Endothelial cell of hepatic sinusoid (primary cell): ENCODE results near the gene SEC22C.

Source experiments
- in situ Hi-C: cut with HindIII; loops from 2 replicates; pipeline ENCODE4 v1.10.0; 2017; ENCODE audit warnings: low sequenced_read_pairs

The SEC22C gene

DNA sequence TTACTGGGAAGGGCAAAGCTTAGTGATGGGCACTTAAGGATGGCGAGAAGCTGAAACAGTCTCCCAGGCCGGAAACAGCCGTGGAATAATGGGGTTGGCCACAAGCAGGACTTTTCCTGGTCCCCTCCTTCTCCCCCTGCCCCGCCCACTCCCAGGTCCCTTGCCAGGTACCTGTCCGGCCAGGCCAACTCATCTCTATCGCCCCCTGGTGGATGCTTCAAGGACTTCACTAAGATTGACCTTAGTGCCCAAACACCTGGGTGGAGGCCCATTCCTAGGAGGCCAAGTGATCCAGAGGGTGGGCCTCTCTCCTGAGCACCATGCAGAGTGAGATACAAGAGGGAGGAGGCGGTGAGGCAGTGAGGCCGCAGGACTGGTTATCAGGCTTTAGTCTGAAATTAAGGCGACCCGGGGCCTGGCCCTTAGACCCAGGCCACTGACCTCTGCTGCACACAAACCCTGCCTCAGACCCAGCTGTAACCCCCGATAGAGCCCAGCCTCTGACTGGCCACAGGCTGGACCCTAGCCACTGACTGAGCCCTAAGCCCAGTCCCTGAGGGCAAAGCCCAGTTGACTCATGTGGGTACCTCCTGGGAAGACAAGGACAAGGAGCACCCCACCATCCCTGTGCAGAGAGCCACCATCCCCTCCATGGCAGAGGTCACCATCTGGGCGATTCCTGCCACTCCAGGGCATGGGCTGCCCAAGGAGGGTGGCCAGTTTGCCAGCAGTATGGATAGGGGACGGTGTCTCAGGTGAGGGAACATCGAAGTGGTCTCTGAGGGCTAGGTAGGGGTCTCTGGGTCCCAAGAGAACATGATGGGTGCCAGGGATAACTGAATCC is 41.7 kb downstream of the SEC22C start:
- in situ Hi-C loops, result no loop called here

DNA sequence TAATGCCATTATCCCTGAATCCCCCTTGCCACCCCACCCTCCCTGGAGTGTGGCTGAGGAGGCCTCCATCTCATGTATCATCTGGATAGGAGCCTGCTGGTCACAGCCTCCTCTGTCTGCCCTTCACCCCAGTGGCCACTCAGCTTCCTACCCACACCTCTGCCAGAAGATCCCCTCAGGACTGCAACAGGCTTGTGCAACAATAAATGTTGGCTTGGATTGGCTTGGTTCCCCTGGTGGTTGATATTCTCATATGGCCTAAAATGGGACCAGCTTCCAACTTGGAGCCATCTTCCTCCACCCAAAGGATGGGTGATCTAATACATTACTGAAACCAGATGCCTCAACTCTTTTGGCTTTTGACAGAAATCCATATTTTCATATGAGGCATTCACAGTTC is 44.4 kb downstream of the SEC22C start:
- in situ Hi-C loops, result no loop called here

DNA sequence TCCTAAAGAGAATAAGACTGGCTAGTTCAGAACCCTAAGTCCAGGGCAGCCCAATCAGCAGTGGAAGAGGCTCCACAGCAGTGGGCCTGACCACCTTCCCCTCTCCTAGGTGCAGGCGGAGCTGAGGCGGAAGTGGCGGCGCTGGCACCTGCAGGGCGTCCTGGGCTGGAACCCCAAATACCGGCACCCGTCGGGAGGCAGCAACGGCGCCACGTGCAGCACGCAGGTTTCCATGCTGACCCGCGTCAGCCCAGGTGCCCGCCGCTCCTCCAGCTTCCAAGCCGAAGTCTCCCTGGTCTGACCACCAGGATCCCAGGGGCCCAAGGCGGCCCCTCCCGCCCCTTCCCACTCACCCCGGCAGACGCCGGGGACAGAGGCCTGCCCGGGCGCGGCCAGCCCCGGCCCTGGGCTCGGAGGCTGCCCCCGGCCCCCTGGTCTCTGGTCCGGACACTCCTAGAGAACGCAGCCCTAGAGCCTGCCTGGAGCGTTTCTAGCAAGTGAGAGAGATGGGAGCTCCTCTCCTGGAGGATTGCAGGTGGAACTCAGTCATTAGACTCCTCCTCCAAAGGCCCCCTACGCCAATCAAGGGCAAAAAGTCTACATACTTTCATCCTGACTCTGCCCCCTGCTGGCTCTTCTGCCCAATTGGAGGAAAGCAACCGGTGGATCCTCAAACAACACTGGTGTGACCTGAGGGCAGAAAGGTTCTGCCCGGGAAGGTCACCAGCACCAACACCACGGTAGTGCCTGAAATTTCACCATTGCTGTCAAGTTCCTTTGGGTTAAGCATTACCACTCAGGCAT is 45.6 kb downstream of the SEC22C start:
- in situ Hi-C loops, result no loop called here

DNA sequence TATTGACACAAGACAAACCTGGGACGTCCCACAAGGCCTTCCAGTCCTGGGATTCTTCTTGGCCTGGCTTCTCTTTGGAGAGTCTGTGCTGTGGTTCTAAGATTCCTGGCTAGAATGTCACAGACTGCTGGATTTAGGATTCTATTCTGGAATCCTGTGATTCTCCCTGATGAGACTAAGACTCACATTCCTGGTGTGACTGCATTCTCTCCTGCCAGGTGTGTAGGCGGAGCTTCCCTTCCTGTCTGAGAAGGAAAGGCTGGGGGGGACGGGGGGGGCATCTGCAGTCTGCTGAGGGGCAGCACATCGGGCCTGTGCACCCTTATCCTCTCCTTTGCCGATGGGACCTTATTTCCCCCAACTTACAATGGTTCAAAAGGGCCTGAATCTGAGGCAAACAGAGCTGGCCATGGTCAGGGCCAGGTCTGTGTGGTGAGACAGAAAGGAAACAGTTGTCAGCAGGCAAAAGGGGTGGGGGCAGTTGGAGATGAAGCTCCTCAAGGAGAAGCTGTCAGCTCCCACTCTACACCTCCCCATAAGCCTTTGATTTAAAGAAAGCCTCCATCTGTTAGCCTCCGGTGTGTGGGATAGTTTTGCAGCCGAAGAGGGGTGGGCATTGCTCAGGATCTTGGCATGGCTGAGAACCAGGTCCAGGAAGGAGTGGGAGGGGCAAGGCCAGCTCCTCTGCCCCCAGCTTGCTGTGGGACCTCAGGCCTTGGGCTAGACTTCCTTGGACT is 48.4 kb downstream of the SEC22C start:
- in situ Hi-C loops, result no loop called here

DNA sequence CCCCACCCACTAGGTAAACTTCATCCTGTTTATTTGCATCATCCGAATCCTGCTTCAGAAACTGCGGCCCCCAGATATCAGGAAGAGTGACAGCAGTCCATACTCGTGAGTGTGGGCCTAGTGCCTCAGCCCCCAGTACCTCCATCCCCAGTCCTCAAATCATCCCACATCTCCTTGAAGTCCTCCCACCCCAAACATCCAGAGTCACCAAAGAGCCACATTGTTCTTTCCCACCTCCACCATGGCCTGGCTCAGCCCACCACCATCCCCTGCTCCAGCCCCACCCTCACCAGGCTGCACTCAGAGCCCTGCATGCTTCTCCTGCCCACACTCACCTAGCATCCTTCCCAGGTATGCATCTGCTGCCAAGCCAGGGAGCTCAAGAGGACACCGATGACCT is 49.5 kb downstream of the SEC22C start:
- in situ Hi-C loops, result no loop called here

DNA sequence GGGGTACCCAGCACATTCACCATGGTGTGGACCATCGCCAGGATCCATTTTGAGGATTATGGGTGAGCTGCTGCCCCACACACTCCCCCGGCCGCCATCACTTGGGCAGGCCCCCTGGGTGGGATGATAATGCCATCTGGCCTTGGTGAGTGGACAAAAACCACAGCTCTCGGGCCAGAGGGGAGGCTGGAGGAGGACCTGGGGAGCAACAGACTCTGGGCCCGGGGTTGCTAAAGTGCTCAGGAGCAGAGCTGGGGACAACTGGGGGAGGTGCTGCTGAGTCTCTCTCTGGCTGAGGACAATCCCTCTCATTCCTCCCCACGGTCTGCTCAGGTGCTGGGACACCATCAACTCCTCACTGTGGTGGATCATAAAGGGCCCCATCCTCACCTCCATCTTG is 50.3 kb downstream of the SEC22C start:
- in situ Hi-C loops, result no loop called here

DNA sequence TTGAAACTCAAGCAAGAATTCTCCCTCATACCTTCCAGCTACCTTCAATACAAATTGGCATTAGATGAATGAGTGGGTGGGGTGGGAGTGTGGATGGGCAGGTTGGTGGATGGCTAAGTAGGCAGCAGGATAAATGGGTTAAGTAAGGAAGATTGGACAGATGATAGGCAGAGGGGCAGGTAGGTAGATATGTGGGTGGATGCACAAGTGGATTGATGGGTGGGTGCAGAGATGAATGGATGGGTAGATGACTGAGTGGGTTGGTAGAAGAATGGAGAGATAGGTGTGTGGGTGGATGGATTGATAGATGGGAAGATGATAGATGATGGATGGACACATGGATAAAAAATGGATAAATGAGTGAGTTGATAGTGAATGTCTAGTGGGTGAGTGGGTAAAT is 51.7 kb downstream of the SEC22C start:
- in situ Hi-C loops, result no loop called here

DNA sequence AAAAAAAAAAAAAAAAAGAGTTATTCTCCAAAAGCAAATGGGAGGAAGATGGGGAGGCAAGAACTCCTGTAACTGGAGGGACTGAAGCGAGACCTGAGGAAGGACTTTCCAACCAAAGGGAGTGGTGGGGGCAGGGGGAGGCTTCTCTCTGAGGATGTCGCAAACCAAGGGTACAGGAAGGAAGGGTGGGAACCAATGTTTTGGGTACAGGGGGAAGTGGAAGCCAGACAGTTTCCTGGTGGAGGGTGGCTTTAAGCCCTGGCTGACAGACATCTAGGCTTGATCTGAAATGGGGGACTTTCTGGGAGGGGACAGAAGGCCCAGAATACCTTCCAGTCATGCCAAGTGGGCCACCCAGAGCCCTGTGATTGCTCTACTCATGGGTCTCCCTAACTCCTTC is 52.3 kb downstream of the SEC22C start:
- in situ Hi-C loops, result no loop called here

DNA sequence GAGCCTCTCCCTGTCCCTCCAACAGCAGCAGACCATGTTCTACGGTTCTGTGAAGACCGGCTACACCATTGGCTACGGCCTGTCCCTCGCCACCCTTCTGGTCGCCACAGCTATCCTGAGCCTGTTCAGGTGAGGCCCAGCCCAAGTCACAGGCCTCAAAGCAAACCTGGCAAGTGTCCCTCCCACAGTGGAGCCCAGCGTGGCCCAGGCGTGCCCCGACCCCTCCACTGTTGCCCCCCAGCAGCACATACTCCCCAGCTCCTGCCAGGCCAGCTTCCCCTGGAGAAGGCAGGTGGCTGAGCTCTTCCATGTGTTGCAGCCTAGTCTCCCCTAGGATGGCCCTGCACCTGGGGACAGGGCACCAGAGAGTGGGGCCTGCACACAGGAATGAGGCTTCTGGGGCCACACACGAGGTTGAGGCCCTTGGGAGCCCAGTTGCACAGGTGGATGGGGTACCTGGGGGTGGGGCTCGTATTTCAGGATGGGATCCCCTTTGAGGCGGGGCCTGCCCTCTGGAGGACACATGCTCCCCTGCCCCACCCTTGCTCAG is 54.3 kb downstream of the SEC22C start:
- in situ Hi-C loops, result no loop called here

DNA sequence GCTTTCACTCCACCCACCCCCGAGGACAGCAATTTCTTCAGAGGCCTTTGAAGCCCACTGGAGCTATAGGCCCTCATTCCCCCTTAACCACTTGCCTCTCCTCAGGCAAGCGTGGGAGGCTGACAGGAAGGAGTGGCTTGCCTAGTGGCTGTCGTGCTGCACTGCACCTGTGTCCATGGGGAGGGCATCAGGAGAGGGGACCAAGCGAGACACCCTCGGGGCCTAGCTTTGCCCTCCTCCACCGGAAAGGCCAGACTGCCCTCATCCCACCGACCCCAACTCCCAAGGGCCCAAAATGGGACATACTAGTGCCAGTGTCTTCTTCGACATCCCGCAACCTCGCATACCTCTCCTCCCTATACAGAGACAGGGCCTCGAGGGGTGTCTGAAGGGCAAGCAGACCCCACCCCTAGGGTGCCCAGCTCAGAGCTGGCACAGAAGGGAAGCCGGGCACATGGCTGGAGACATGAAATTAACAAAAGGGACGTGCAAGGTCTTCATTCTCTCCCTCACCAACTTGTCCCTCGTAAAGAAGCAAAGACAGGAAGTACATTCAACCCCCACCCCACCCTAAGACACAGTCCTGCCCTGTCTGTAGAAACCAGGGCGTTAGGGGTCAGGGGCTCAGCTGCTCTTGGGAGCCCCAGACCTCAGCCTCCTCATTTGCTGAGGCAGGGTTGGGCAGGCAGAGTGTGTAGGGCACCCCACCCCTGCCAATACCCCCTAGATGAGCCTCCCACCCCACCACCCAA is 55.0 kb downstream of the SEC22C start:
- in situ Hi-C loops, result no loop called here

DNA sequence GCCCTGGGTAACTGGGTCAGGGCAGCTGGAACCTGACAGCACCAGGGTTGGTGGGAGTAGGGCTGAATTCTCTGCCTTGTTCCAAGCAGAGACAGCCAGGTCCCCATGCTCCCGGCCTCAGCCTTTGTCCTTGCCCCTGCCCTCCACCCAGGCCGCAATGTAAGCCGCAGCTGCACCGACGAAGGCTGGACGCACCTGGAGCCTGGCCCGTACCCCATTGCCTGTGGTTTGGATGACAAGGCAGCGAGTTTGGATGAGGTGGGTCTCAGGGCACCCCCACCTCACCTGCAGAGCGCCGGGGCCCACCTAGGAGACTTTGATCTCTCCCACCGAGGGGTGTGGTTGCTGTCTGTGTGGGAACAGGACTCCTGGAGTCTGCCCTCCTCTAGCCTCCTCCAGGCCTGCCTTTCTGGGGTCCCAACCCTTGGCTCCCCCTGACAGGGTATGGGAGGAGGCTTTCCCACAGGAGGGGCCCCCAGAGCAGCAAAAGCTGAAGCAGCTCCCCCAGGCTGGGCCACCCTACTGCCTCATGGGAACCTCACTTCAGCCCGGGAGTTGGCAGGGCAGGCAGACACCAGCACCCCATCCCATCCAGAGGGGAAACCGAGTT is 55.9 kb downstream of the SEC22C start:
- in situ Hi-C loops, result no loop called here

DNA sequence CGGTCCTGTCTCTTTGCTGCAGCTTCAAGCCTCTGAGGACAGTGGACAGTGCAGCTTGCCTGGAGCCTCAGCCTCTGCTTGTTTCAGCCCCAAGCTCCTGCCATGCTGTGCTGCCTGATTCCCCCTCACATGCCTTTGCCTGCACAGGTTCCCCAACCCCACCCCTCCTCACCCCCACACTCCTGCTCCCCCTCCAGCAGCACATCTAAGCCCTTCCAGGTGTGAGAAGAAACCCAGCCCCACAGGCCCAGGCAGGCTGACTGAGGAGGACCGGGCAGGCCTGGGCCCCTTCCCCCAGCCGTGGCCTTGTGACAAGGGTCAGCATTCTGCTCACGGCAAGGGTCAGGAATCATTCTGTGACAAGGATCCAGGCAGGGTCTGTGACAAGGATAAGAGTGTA is 56.6 kb downstream of the SEC22C start:
- in situ Hi-C loops, result no loop called here

DNA sequence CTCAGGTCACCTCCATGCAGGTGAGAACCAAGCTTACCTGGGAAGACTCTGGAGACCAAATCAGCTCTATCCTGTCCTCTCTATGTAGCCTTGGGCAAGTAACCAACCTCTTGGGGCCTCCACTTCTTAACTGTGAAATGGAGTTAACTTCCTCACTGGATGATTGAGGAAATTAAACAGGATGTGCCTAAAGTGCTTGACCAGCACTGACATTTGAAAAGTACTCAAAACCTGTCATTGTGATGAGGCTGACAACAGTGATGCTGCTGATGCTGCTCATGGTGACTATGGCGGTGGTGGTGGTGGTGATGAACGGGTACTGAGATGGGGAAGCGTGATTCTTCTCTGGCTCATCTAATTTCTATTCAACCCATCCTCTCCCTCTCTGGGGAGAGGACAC is 57.0 kb downstream of the SEC22C start:
- in situ Hi-C loops, result no loop called here

DNA sequence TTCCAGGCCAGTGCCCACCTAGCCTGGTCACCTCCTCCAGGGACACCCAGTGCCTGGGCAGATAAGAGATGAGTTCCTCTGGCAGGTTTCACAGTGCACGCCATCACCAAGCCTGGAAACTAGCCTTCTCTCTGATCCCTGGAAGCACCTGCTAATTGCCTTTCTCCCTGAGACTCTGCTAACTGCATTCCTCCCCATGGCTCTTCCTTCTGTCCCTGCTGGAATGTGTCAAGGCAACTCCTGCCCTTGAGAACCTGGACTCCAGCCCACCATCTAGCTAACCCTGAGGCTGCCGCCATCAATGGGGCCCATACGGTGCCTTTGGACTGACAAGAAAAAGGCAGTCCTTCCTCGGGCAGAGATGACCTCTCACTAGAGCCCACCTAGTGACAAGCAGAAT is 60.9 kb downstream of the SEC22C start:
- in situ Hi-C loops, result no loop called here

DNA sequence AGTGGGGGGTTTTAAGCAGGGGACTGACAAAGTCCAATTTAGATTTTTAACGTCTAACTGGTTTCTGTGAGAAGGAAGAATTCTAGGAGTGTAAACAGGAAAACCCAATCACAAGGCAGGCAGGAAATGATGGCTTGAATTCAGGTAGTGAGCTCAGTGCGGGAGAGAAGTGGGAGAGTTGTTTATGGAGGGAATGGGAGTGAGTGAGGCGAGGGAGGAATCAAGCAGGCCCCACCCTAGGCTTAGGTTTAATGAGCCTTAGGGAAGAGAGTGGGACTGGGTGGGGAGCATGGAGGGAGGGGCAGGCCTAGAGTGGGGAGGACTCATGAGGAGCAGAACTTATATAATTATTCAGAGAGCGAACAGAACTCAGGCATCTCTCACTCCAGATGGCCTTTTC is 61.4 kb downstream of the SEC22C start:
- in situ Hi-C loops, result no loop called here

DNA sequence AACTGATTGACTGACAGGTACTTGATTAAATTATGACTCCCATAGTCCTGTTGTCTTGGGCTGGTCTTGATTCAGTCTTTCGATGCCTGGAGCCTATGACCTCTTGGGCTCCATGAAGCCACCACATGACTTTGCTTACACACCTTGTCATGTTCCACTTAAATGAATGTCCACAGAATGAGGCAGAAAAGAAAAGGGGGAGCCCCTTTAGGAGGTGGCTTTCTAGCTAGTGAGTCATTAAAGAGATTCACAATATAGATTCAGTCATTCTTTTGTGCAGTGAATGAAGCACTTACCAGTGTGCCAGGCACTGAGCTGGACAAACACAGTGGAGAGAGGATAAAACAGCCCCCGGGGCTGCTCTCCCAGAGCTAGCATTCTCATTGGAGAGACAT is 62.2 kb downstream of the SEC22C start:
- in situ Hi-C loops, result loop anchor here (10.0 kb wide), 2 partner anchors 95 to 255 kb away; partner anchors contain the start of gene CCK

DNA sequence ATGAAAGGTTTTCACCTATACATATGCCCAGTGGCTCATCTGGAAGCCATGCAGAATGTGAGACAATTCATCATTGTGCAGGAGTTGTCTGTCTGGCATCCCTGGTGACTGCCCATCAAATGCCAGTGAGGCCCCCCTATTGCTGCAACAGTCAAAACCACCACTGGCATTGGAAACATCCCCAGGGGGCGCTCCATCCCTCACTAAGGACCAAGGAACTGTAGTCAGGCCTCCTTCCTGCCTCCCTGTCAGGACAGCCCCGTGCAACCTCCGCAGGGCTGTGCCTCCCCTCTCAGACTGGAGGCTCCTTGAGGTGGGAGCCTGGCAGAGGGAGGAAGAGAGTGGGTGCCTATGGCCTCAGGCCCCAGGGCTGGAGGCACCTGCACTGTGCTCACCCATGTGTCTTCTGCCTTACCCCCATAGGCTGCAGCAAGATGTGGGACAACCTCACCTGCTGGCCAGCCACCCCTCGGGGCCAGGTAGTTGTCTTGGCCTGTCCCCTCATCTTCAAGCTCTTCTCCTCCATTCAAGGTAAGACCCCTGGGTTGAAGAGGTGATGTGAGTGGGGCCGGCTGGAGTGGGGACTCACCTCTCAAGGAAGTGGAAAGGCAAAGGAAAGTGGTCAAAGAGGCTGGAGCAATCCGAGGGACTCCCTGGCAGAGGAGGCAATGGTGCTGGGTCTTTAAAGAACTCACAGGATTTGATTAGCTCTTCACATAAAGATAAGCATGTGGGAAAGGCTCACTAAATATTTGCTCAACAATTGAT is 62.8 kb downstream of the SEC22C start:
- in situ Hi-C loops, result loop anchor here (10.0 kb wide), 2 partner anchors 94 to 254 kb away; partner anchors contain the start of gene CCK

DNA sequence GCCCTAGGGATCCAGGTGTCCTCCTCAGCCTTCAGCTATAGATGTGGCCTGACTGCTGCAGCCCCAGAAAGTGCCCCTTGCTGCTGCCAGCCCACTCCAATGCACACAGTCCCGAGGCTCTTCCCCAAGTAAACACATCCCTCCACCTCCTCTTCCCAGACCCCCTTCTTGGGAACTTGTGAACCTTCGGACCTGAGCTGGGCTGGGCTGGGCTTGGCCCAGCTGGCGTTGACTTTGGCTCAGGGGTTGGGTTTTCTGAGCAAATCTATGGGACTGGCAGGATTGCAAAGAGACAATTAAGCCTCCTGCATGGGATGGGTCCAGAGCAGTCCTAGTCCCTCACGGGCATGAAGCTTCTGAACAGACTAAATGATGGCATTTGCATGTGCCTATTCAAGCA is 64.7 kb downstream of the SEC22C start:
- in situ Hi-C loops, result loop anchor here (10.0 kb wide), 2 partner anchors 92 to 252 kb away; partner anchors contain the start of gene CCK

DNA sequence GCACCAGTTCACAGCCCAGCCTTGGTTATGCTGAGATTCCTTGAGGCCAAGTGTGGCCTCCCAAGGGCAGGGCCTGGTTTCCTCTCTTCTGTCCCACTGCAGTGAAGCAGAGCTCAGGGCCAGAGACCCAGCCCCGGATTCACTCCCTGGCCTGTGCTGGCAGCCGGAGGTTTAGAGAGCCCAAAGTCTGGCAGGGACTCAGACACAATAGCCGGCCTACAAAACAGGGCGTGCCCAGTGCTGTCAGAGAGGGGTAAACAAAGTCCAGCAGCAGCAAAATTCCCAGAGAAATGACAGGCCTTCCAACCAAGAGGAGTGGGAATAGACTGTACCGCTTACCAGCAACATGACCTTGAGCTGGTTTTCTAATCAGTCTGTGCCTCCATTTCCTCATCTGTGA is 65.3 kb downstream of the SEC22C start:
- in situ Hi-C loops, result loop anchor here (10.0 kb wide), 2 partner anchors 92 to 252 kb away; partner anchors contain the start of gene CCK
